Breast epithelium (tissue), 3 donors: ENCODE data around the gene GLDN.

ENCODE experiments used
- POLR2A ChIP-seq: fragments of 450-650 bp; IDR thresholded peaks from one replicate; pipeline ENCODE4 v1.6.1; 2016; ENCODE audit warnings: antibody characterized with exemption, mild to moderate bottlenecking, moderate library complexity
- POLR2AphosphoS5 ChIP-seq, 3 donors: sonication (generic); formaldehyde crosslinking; IDR thresholded peaks; one replicate each; pipeline ENCODE4 v1.6.1; 2017; ENCODE audit warnings: antibody characterized with exemption in 3 of 3
- TF ChIP-seq, protein P1 (sequence below), 3 donors: fragments of 450-650 bp; IDR thresholded peaks; one replicate each; pipeline ENCODE4 v1.5.1; 2016 to 2017; ENCODE audit warnings: antibody characterized with exemption in 3 of 3, mild to moderate bottlenecking in 3 of 3, moderate library complexity in 3 of 3

DNA sequence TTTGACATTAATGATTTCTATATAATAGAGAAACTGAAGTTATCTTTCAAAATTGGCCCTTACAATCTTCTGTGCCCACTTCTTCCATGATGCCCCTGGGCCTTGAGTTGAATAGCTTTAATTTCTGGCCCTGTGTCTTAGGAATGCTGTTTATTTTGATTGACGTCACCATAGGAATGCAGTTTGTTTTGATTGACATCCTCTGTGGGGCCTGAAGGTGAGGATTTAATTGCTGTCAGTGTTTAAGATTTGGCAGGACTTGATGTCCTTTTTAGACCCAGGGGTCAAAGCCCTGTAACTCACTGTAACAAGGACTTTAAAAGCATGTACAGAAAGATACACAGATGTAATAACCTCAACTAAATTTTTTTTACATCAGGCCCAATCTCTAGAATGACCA lies 83.3 kb downstream of the GLDN start:
- TF ChIP-seq POLR2AphosphoS5 (IDR thresholded peaks at IDR 0.05) (no peak), POLR2A (no peak)
- TF ChIP-seq, protein P1, sequence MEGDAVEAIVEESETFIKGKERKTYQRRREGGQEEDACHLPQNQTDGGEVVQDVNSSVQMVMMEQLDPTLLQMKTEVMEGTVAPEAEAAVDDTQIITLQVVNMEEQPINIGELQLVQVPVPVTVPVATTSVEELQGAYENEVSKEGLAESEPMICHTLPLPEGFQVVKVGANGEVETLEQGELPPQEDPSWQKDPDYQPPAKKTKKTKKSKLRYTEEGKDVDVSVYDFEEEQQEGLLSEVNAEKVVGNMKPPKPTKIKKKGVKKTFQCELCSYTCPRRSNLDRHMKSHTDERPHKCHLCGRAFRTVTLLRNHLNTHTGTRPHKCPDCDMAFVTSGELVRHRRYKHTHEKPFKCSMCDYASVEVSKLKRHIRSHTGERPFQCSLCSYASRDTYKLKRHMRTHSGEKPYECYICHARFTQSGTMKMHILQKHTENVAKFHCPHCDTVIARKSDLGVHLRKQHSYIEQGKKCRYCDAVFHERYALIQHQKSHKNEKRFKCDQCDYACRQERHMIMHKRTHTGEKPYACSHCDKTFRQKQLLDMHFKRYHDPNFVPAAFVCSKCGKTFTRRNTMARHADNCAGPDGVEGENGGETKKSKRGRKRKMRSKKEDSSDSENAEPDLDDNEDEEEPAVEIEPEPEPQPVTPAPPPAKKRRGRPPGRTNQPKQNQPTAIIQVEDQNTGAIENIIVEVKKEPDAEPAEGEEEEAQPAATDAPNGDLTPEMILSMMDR (IDR thresholded peaks at IDR 0.05) = no peak
